Fibroblast of lung (primary cell): Measurements from ENCODE around the gene FCN2.

Source experiments
- EZH2 ChIP-seq: IDR thresholded peaks from 2 replicates; pipeline ENCODE4 v1.5.1; 2012; ENCODE audit warnings: low read length, control low read depth, mild to moderate bottlenecking; ENCODE audit errors: missing control alignments
- TF ChIP-seq, protein P1 (sequence below), 2 donors: IDR thresholded peaks in 1 of 2; conservative IDR thresholded peaks in 1 of 2; 1 replicate in 1 of 2; 2 replicates in 1 of 2; pipeline ENCODE4 v1.5.1; 2011 to 2012; ENCODE audit warnings: low read length in 2 of 2, control low read depth in 1 of 2, inconsistent platforms in 1 of 2, low read depth in 1 of 2, mild to moderate bottlenecking in 1 of 2

DNA sequence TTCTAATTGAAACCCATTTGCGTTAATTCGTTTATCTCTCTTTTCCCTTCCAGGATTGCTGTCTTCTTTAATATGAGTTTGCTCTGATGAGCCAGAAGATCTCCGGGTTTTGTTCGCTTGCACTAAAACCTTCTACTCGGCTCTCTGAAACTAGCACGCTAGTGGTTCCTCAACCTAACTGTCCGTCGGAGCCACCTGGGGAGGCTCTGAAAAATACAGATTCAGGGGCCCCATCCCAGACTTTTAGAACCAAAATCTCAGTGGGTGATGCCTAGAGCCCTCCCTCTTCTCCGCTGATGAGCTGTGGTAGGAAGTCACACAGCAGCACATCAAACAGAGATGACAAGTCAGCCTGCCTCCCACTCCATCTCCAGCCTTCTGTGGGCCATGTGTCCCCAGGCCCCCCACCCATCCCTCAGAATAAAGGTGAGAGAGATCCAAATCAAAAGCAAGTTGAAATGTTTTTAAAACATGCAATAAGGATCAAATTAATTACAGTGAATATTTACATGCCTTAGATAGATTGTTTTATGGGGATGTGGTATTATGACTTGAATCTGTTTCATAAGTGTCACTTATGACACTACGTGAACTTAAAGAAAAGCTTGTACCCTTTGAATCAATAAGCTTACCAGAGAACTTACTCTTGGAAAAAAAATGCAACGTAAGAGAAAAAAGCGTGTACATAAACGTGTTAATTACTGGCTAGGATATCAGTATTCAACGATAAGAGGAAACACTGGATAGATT is 16.4 kb downstream of the FCN2 start:
- no peak for TF ChIP-seq EZH2
- TF ChIP-seq, protein P1, sequence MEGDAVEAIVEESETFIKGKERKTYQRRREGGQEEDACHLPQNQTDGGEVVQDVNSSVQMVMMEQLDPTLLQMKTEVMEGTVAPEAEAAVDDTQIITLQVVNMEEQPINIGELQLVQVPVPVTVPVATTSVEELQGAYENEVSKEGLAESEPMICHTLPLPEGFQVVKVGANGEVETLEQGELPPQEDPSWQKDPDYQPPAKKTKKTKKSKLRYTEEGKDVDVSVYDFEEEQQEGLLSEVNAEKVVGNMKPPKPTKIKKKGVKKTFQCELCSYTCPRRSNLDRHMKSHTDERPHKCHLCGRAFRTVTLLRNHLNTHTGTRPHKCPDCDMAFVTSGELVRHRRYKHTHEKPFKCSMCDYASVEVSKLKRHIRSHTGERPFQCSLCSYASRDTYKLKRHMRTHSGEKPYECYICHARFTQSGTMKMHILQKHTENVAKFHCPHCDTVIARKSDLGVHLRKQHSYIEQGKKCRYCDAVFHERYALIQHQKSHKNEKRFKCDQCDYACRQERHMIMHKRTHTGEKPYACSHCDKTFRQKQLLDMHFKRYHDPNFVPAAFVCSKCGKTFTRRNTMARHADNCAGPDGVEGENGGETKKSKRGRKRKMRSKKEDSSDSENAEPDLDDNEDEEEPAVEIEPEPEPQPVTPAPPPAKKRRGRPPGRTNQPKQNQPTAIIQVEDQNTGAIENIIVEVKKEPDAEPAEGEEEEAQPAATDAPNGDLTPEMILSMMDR (conservative IDR thresholded peaks at IDR 0.05 in 1 of 2, IDR thresholded peaks at IDR 0.05 in 1 of 2; ENCODE audit: low read depth in 1 of 2, low read length in 2 of 2), result no peak
